Heart right ventricle (tissue), 16 donors: ENCODE results near the gene USO1. TPM values are rescaled to one million over a fixed set of nuclear protein-coding genes. Genes with fewer than 3 reads are reported as not detected.
"Not testable (repeated sequence)": the region's sequence is repeated elsewhere in the genome, so short reads cannot be mapped to it uniquely, and the experiment has no call there.

Experiments
- ATAC-seq, 8 donors: fragments of 200-7000 bp; cut with Tn5 transposase; one replicate each; pipeline ENCODE4 v1.9.1; 2020; ENCODE audit warnings: mild to moderate bottlenecking in 8 of 8, moderate library complexity in 8 of 8, moderate number of reproducible peaks in 1 of 8
- DNase-seq, 2 donors: peaks; one replicate each; pipeline ENCODE4 v3.0.0-alpha.2; 2020
- H3K27ac ChIP-seq, 10 donors: fragments of 200-600 bp; sonication (generic) in 2 of 10; one replicate each; pipeline versions ENCODE4 v1.5.0 to v1.8.0; 2020 to 2022; ENCODE audit warnings: mild to moderate bottlenecking in 3 of 10
- H3K27me3 ChIP-seq, 7 donors: fragments of 200-600 bp; one replicate each; pipeline ENCODE4 v1.8.0; 2021 to 2022; ENCODE audit warnings: mild to moderate bottlenecking in 2 of 7
- H3K36me3 ChIP-seq, 9 donors: fragments of 200-600 bp; sonication (generic) in 1 of 9; one replicate each; pipeline versions ENCODE4 v1.5.0 to v1.8.0; 2020 to 2022; ENCODE audit warnings: mild to moderate bottlenecking in 2 of 9
- H3K4me1 ChIP-seq, 9 donors: fragments of 200-600 bp; sonication (generic) in 1 of 9; one replicate each; pipeline versions ENCODE4 v1.5.0 to v1.8.0; 2020 to 2022; ENCODE audit warnings: mild to moderate bottlenecking in 4 of 9
- H3K4me3 ChIP-seq, 10 donors: fragments of 200-600 bp; sonication (generic) in 2 of 10; one replicate each; pipeline versions ENCODE4 v1.5.0 to v1.8.0; 2020 to 2022; ENCODE audit warnings: mild to moderate bottlenecking in 7 of 10, moderate library complexity in 2 of 10
- H3K9me3 ChIP-seq, 11 donors: fragments of 200-600 bp in 10 of 11; sonication (generic) in 2 of 11; one replicate each; pipeline versions ENCODE4 v1.5.0 to v1.8.0; 2013 to 2022; ENCODE audit warnings: mild to moderate bottlenecking in 2 of 11, control low read depth in 1 of 11, moderate library complexity in 1 of 11
- CTCF ChIP-seq, 9 donors: fragments of 200-600 bp; sonication (generic) in 2 of 9; IDR thresholded peaks; one replicate each; pipeline versions ENCODE4 v1.5.0 to v1.8.0; 2021 to 2022; ENCODE audit warnings: antibody characterized with exemption in 9 of 9, mild to moderate bottlenecking in 5 of 9, moderate library complexity in 1 of 9
- whole genome bisulfite sequencing, 2 donors: extraction: QIAGEN DNeasy Blood & Tissue Kit; methylation state at CpG; one replicate each; pipeline ENCODE4 v1.1.7; 2013; ENCODE audit warnings: inconsistent platforms in 1 of 2; 5-methylcytosine and 5-hydroxymethylcytosine counted together
- intact Hi-C, 10 donors: fragments of 100-400 bp; cut with DNase I; formaldehyde crosslinking; loops; one replicate each; pipeline versions ENCODE4 v1.11.1 to v1.14.2; 2022
- polyA plus RNA-seq, 2 donors: library from polyadenylated mRNA; stranded (reverse); fragments of 200-250 nt; gene quantifications; one replicate each; pipeline ENCODE4 v1.2.3, GENCODE V29; 2013
- total RNA-seq, 10 donors: library from RNA; stranded (reverse); fragmentation: NEBNext Ultra II Directional in 3 of 10; extraction: Animal tissue kit (Norgen Biotek cat#: 25700) in 3 of 10; gene quantifications; one replicate each; pipeline versions ENCODE4 v1.2.1 to v1.2.4, GENCODE V29; 2021 to 2023
- donor health status: Arrhythmogenic right ventricular cardiomyopathy.
- donor health status: ischemic (EF 13 %, LVEDD 7.1; RV severe dilation, severe dysfunction).
- donor health status: healthy with polysubstance abuse.
- donor health status: DM: no; HTN: yes; CAD: no.
- donor health status: DM: no; HTN: no; CAD: no.
- donor health status: ischemic (EF 25% LVEDD 6.9; RV normal size, moderate dysfunction).
- donor health status: ischemic (EF 25% LVEDD 5.7; RV mildly dilated, moderate dysfunction).
- donor health status: healthy.
- donor health status: DM: yes; HTN: yes; CAD: no.
- donor health status: Ischemic cardiomyopathy.
- donor health status: ischemic (EF 35%, LVEDD 5.7; RV mildly dilated, moderate dysfunction).
- donor health status: nonischemic (EF 11% LVEDD 7.7; RV severe dilation, severe dysfunction).
- donor health status: DM: yes; HTN: yes; CAD: no.
- donor health status: PGD.
- donor health status: ischemic (EF 29% LVEDD 5.4; RV normal size, mild dysfunction).
- donor health status: nonischemic (EF 23%, LVEDD 6.1; RV moderate dilation, normal function).

Gene USO1
- total and polyA plus RNA-seq, 12 donors: 43.8 to 98.7 (median 79.6) TPM

GRCh38 chr4:75800972-75801371, 76.6 kb downstream of the USO1 start:
- Histone ChIP-seq H3K36me3 (peaks cover 0 to 93% (median 36%) of the 10 kb centered on the region in 9 donors), H3K27ac (no peak overlapping the region), H3K4me1 (no peaks in the 10 kb centered on the region), H3K4me3 (no peak overlapping the region), H3K27me3 (no peaks in the 10 kb centered on the region), H3K9me3 (no peaks in the 10 kb centered on the region)
- TF ChIP-seq CTCF (IDR thresholded peaks at IDR 0.05): no peak
- ATAC-seq (no peak), DNase-seq (no peak)
- 84 to 90% methylated on average over 1 of the region's 1 CpG for WGBS, 2 donors
- intact Hi-C loops: loop anchor here in 1 of 10 donors (10.0 kb wide), 2 partner anchors 144 to 146 kb away; partner anchors contain the start of gene NAAA

- peaks cover 0 to 100% (median 44%) of the 10 kb centered on the region in 9 donors for H3K36me3 ChIP-seq
- not testable (repeated sequence) for H3K4me3 ChIP-seq, H3K9me3 ChIP-seq, H3K27me3 ChIP-seq, ATAC-seq, DNase-seq, H3K4me1 ChIP-seq, H3K27ac ChIP-seq
- WGBS, 2 donors: 82 to 95% methylated on average over 8 of the region's 8 CpGs
- intact Hi-C loops: loop anchor here in 1 of 10 donors (10.0 kb wide), 2 partner anchors 139 to 151 kb away; partner anchors contain the start of gene NAAA
These were observed 81.7 kb downstream of the USO1 start for GRCh38 chr4:75806035-75806434.

- Histone ChIP-seq H3K9me3 (no peaks in the 10 kb centered on the region), H3K36me3 (peaks cover 0 to 42% (median 24%) of the 10 kb centered on the region in 9 donors), H3K27me3 (no peaks in the 10 kb centered on the region), H3K4me3 (no peak overlapping the region), H3K4me1 (peaks cover 0 to 7% (median 0%) of the 10 kb centered on the region in 9 donors), H3K27ac (no peak overlapping the region)
- 89 to 90% methylated on average over 2 of the region's 2 CpGs for WGBS, 2 donors
- intact Hi-C loops: loop anchor here in 1 of 10 donors (10.0 kb wide), 1 partner anchor 137 kb away; no protein-coding TSS in a partner anchor
- DNase-seq: no peak
- no peak for ATAC-seq
- no peak for TF ChIP-seq CTCF (IDR thresholded peaks at IDR 0.05)
These were observed 93.5 kb downstream of the USO1 start for GRCh38 chr4:75817901-75818300.

- no peak for TF ChIP-seq CTCF (IDR thresholded peaks at IDR 0.05)
- Histone ChIP-seq H3K4me3 (no peak overlapping the region), H3K36me3 (peaks cover 0 to 30% (median 16%) of the 10 kb centered on the region in 9 donors), H3K4me1 (peaks cover 0 to 7% (median 0%) of the 10 kb centered on the region in 9 donors), H3K9me3 (no peaks in the 10 kb centered on the region), H3K27ac (no peak overlapping the region), H3K27me3 (no peaks in the 10 kb centered on the region)
- DNase-seq (no peak), ATAC-seq (no peak)
- intact Hi-C loops: loop anchor here in 1 of 10 donors (10.0 kb wide), 1 partner anchor 136 kb away; no protein-coding TSS in a partner anchor
- 95 to 97% methylated on average over 4 of the region's 4 CpGs for WGBS, 2 donors
These were observed 94.7 kb downstream of the USO1 start for GRCh38 chr4:75819121-75819520.

GRCh38 chr4:75820197-75820596, 95.8 kb downstream of the USO1 start:
- H3K27ac ChIP-seq: no peak overlapping the region
- H3K9me3 ChIP-seq: no peaks in the 10 kb centered on the region
- H3K4me1 ChIP-seq: peaks cover 0 to 7% (median 0%) of the 10 kb centered on the region in 9 donors
- no peaks in the 10 kb centered on the region for H3K27me3 ChIP-seq
- peaks cover 0 to 19% (median 5%) of the 10 kb centered on the region in 9 donors for H3K36me3 ChIP-seq
- no peak overlapping the region for H3K4me3 ChIP-seq
- 35 to 50% methylated on average over 2 of the region's 2 CpGs for WGBS, 2 donors
- no peak for TF ChIP-seq CTCF (IDR thresholded peaks at IDR 0.05)
- ATAC-seq (no peak), DNase-seq (no peak)
- intact Hi-C loops: no loop called here
